OCI-LY1 (cell line): ENCODE data around the gene GYPA.
"Not testable (repeated sequence)": the region's sequence is repeated elsewhere in the genome, so short reads cannot be mapped to it uniquely, and the experiment has no call there.

ENCODE experiments used
- H2AFZ ChIP-seq: fragments of 200-600 bp; sonication (generic), shearing (Covaris generic); 2 replicates; pipeline ENCODE4 v1.6.0; 2014; ENCODE audit warnings: antibody characterized with exemption, mild to moderate bottlenecking, low read length
- H3F3A ChIP-seq: fragments of 200-600 bp; sonication (generic), shearing (Covaris generic); 2 replicates; pipeline ENCODE4 v1.6.0; 2014; ENCODE audit warnings: mild to moderate bottlenecking, antibody characterized with exemption, low read length, moderate library complexity; ENCODE audit not compliant: insufficient read depth
- H3K27ac ChIP-seq: fragments of 200-600 bp; sonication (generic); 2 replicates; pipeline ENCODE4 v1.5.1; 2014; ENCODE audit warnings: low read length, mixed run types, mild to moderate bottlenecking, low read depth; ENCODE audit not compliant: poor library complexity, severe bottlenecking
- H3K27me3 ChIP-seq: fragments of 200-600 bp; sonication (generic); 2 replicates; pipeline ENCODE4 v1.6.0; 2014; ENCODE audit warnings: antibody characterized with exemption, mild to moderate bottlenecking, low read length, moderate library complexity; ENCODE audit not compliant: insufficient read depth
- H3K36me3 ChIP-seq: fragments of 200-600 bp; sonication (generic); 2 replicates; pipeline ENCODE4 v1.6.1; 2014; ENCODE audit warnings: mild to moderate bottlenecking, antibody characterized with exemption, low read length, moderate library complexity, mixed read lengths; ENCODE audit not compliant: insufficient read depth
- H3K4me1 ChIP-seq: fragments of 200-600 bp; sonication (generic); 2 replicates; pipeline ENCODE4 v1.5.1; 2014; ENCODE audit warnings: mild to moderate bottlenecking, low read length, moderate library complexity; ENCODE audit not compliant: insufficient read depth, severe bottlenecking
- H3K4me2 ChIP-seq: fragments of 200-600 bp; sonication (generic), shearing (Covaris generic); 2 replicates; pipeline ENCODE4 v1.6.1; 2014; ENCODE audit warnings: low read length
- H3K4me3 ChIP-seq: fragments of 200-600 bp; sonication (generic); 2 replicates; pipeline ENCODE4 v1.5.1; 2014; ENCODE audit warnings: low read length, low read depth, mild to moderate bottlenecking, mixed read lengths; ENCODE audit not compliant: poor library complexity, severe bottlenecking
- H3K79me2 ChIP-seq: fragments of 200-600 bp; shearing (Covaris generic); 2 replicates; pipeline ENCODE4 v1.6.1; 2016; ENCODE audit warnings: mixed run types, low read length, mixed read lengths; ENCODE audit not compliant: insufficient read depth
- H3K9ac ChIP-seq: fragments of 200-600 bp; sonication (generic), shearing (Covaris generic); 2 replicates; pipeline ENCODE4 v1.6.1; 2014; ENCODE audit warnings: mild to moderate bottlenecking, low read length, mixed read lengths
- H3K9me2 ChIP-seq: fragments of 200-600 bp; sonication (generic), shearing (Covaris generic); 2 replicates; pipeline ENCODE4 v1.6.1; 2014; ENCODE audit warnings: low read depth, mild to moderate bottlenecking, low read length, mixed read lengths
- H3K9me3 ChIP-seq: fragments of 200-600 bp; shearing (Covaris generic); 2 replicates; pipeline ENCODE4 v1.6.1; 2014; ENCODE audit warnings: low read length, mixed read lengths
- H4K20me1 ChIP-seq: fragments of 200-600 bp; sonication (generic), shearing (Covaris generic); 2 replicates; pipeline ENCODE4 v1.6.0; 2016; ENCODE audit warnings: mild to moderate bottlenecking, low read length; ENCODE audit not compliant: insufficient read depth

GYPA gene

GRCh38 chr4:144136189-144136588 is 4.3 kb downstream of the GYPA start:
- H2AFZ ChIP-seq, H3K27ac ChIP-seq, H3K79me2 ChIP-seq, H3K9me2 ChIP-seq, H4K20me1 ChIP-seq, H3K27me3 ChIP-seq, H3K4me1 ChIP-seq, H3K9me3 ChIP-seq, H3F3A ChIP-seq, H3K4me2 ChIP-seq, H3K9ac ChIP-seq, H3K36me3 ChIP-seq, H3K4me3 ChIP-seq: not testable (repeated sequence)

- H3K4me2 ChIP-seq, H4K20me1 ChIP-seq, H2AFZ ChIP-seq, H3K4me3 ChIP-seq, H3K9me2 ChIP-seq, H3F3A ChIP-seq, H3K9me3 ChIP-seq, H3K27me3 ChIP-seq, H3K4me1 ChIP-seq, H3K79me2 ChIP-seq, H3K36me3 ChIP-seq, H3K9ac ChIP-seq, H3K27ac ChIP-seq: not testable (repeated sequence)
Observed at GRCh38 chr4:144130167-144130566, 10.4 kb downstream of the GYPA start.

- H3K9me3 ChIP-seq, H3K36me3 ChIP-seq, H3K4me3 ChIP-seq, H2AFZ ChIP-seq, H4K20me1 ChIP-seq, H3K9ac ChIP-seq, H3K27ac ChIP-seq, H3K27me3 ChIP-seq, H3K4me2 ChIP-seq, H3F3A ChIP-seq, H3K9me2 ChIP-seq, H3K4me1 ChIP-seq, H3K79me2 ChIP-seq: not testable (repeated sequence)
Observed at GRCh38 chr4:144129336-144129875, 11.1 kb downstream of the GYPA start.

GRCh38 chr4:144128709-144129320 is 11.7 kb downstream of the GYPA start:
- not testable (repeated sequence) for H3K9me3 ChIP-seq

GRCh38 chr4:144125109-144125508 is 15.4 kb downstream of the GYPA start:
- not testable (repeated sequence) for H3K9me2 ChIP-seq, H3K79me2 ChIP-seq, H4K20me1 ChIP-seq, H3K36me3 ChIP-seq, H3K9me3 ChIP-seq, H3K4me3 ChIP-seq, H2AFZ ChIP-seq, H3K27ac ChIP-seq, H3K4me1 ChIP-seq, H3K9ac ChIP-seq, H3K27me3 ChIP-seq, H3F3A ChIP-seq, H3K4me2 ChIP-seq

More at GRCh38 chr4:144128709-144129320, 11.7 kb downstream of the GYPA start:
- not testable (repeated sequence) for H3F3A ChIP-seq, H3K4me2 ChIP-seq, H3K4me1 ChIP-seq, H3K9me2 ChIP-seq, H3K9ac ChIP-seq, H3K27me3 ChIP-seq, H3K4me3 ChIP-seq, H4K20me1 ChIP-seq, H3K79me2 ChIP-seq, H3K36me3 ChIP-seq, H2AFZ ChIP-seq, H3K27ac ChIP-seq

GRCh38 chr4:144123982-144124635 is 16.4 kb downstream of the GYPA start:
- H3K4me3 ChIP-seq, H3K9me2 ChIP-seq, H3F3A ChIP-seq: not testable (repeated sequence)

GRCh38 chr4:144123269-144123668 is 17.2 kb downstream of the GYPA start:
- not testable (repeated sequence) for H3K9me2 ChIP-seq, H3K9ac ChIP-seq, H3K27me3 ChIP-seq, H3K36me3 ChIP-seq, H3K27ac ChIP-seq, H3K79me2 ChIP-seq, H3K9me3 ChIP-seq, H3K4me3 ChIP-seq, H3K4me1 ChIP-seq, H3K4me2 ChIP-seq, H3F3A ChIP-seq, H2AFZ ChIP-seq, H4K20me1 ChIP-seq

More at GRCh38 chr4:144123982-144124635, 16.4 kb downstream of the GYPA start:
- not testable (repeated sequence) for H3K79me2 ChIP-seq, H3K27me3 ChIP-seq, H3K4me2 ChIP-seq, H3K27ac ChIP-seq, H3K9me3 ChIP-seq, H3K36me3 ChIP-seq, H3K4me1 ChIP-seq, H3K9ac ChIP-seq, H4K20me1 ChIP-seq, H2AFZ ChIP-seq
